Measurements from ENCODE around the gene COMMD1.

COMMD1 gene

DNA sequence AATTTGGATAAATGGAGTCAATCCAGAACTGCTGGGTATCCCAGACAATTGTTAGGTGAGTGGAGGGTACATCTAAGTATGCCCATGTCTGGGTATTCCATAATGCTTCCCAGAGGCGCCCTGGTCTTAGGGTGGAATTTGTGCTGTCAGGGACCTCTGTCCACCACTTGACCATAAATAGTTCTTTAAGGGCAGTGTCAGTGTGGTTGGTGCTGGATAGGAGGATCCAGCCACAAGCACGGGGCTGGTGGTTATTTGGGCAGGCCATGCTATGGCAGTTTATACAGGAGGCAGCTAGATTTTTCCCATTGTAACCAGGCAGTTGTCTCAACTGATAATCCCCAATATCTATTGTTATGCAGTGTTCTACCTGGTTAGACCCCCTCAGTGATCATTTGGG is 186.0 kb downstream of the COMMD1 start:
- DNase-seq (ENCODE audit: low spot score) = no peak
- TF ChIP-seq, protein P1, sequence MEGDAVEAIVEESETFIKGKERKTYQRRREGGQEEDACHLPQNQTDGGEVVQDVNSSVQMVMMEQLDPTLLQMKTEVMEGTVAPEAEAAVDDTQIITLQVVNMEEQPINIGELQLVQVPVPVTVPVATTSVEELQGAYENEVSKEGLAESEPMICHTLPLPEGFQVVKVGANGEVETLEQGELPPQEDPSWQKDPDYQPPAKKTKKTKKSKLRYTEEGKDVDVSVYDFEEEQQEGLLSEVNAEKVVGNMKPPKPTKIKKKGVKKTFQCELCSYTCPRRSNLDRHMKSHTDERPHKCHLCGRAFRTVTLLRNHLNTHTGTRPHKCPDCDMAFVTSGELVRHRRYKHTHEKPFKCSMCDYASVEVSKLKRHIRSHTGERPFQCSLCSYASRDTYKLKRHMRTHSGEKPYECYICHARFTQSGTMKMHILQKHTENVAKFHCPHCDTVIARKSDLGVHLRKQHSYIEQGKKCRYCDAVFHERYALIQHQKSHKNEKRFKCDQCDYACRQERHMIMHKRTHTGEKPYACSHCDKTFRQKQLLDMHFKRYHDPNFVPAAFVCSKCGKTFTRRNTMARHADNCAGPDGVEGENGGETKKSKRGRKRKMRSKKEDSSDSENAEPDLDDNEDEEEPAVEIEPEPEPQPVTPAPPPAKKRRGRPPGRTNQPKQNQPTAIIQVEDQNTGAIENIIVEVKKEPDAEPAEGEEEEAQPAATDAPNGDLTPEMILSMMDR (IDR thresholded peaks at IDR 0.05; ENCODE audit: extremely low read depth, missing control alignments) = no peak

DNA sequence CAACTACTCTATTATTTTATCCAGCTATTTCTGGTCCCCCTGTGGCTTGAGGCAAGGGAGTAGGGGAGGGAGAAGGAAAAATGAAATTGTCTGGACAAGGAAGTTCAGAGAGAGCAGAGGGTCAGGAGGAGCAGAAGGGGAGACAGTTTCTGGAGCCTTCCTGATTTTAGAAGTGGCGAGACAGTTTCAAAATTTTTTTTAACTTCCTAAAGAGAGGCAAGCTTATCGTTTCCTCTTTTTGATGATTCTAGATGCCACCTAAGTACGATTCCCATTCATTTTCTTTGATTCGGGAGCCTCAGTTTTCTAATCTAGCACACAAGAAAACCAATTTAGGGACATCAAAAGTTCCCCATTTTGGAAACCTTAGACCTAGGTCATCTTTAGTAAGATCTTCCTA is 193.6 kb downstream of the COMMD1 start:
- TF ChIP-seq, protein P1 (IDR thresholded peaks at IDR 0.05; ENCODE audit: extremely low read depth, missing control alignments) = no peak
- no peak for DNase-seq (ENCODE audit: low spot score)

DNA sequence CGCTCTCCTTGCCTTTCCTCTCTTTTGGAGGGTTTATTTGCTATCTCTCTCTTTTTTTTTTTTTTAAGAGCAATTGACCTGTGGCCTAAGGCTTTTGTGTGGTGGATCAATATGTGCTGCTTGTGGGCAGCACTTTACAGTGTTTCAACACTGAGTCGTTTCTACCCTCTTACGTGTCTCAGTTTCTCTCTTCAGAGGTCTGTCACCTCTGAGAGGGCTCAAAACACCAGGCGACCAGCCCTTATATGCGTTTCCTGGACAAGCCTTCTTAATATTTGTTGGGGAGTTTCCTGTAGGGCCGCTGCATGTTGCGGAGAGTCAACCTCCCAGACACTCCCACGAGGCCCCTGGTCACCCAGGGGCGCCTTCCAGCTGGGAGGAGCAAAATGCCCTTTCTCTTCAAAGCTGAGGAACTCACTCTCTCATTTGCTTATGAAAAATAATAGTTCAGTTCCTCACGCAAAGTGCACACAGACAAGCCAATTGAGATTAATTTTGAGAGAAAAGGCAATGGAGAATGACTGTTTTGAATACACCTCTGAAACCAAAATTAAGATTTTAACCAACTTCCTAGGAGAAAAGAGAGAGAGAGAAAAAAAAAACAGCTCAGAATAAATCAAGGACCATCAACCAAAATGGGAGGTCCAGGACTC is 194.2 kb downstream of the COMMD1 start:
- TF ChIP-seq, protein P1 (IDR thresholded peaks at IDR 0.05; ENCODE audit: extremely low read depth, missing control alignments) = no peak
- DNase-seq (ENCODE audit: low spot score) = peak; percentile 57

DNA sequence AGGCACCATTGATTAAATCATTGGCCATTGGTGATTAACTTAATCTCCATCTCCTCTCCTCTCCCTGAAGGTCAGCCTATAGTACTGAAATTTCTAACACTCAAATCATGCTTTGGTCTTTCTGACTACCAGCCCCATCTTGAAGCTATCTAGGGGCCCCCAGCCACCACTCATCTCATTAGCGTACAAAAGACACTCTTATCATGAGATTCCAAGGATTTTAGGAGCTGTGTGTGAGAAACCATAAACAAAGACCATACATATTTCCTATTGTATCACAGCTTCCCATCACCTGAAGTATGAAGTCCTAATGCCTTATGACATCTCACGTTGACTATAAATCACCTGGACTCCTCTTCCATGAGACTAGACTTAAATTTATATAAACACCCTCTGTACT is 196.4 kb downstream of the COMMD1 start:
- TF ChIP-seq, protein P1 (IDR thresholded peaks at IDR 0.05; ENCODE audit: extremely low read depth, missing control alignments) = no peak
- DNase-seq (ENCODE audit: low spot score) = no peak

DNA sequence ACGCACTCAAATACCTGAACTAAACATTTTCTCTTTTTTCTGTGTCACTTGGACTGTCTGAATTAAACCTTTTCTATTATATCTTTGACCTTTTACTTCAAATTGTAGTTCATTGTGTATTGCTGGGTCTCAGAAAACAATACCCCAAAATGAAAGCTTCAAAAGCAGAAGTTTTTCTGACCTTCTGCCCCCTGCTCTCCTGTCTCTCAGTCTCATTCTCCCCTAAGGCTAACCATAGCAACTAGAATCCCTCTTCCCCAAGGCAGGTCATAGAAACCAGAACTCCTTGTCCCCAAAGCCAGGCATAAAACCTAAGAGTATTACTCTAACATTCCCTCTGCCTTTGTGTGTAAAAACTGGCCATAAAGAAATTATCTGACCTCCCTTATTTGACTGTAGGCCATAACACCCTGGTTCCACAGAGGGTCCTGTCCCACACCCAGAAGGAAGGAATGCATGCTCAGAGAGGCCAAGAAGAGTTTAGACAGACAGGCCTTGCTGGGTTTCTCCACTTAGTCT is 197.0 kb downstream of the COMMD1 start:
- no peak for DNase-seq (ENCODE audit: low spot score)

DNA sequence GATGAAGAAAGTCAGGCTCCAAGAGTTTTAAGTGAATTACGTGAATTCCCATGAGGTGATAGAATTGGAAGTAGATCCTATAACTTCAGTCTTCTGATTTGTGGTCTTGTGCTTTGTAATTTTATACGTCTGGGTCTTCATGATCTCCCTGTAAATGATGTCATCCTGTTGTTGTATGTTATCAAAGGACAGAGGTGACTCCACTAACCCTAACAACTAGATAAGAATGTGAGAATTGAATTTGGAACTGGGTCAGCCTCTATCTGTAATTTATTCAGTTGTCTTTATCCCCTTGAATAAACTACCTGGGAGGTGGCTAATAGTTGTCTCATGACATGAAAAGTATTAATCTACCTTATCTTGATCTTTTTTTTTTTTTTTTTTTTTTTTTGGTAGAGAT is 204.1 kb downstream of the COMMD1 start:
- TF ChIP-seq, protein P1 (IDR thresholded peaks at IDR 0.05; ENCODE audit: extremely low read depth, missing control alignments) = no peak
- DNase-seq (ENCODE audit: low spot score) = no peak

More for the DNA sequence above, 197.0 kb downstream of the COMMD1 start:
- TF ChIP-seq, protein P1 (IDR thresholded peaks at IDR 0.05; ENCODE audit: extremely low read depth, missing control alignments) = no peak

DNA sequence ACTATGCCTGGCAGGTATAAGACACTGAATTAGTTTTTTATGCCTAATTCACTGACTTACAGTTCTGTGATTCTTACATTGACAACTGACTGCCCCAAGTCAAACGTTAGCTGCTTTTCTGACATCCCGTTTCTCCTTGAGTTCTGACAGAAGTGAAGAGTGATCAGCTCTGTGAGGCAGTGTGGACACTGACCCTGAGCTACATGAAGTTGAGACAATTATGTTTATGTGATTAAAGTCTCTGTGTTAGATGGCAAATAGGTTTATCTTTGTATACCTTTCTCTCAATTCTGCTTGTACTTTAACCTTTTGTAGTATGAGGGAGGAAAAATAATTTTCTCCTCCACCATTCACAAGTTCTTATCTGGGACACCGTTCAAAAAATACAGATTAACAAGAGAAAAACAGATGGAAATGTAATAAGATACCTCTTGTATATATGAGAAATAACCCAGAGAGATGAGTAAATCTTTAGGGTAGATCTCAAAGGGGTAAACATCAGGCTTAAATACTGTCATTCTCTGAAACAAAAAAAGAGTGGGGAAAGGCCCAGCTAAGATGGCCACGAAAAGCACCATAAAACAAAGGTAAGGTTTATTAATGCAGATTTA is 205.0 kb downstream of the COMMD1 start:
- no peak for DNase-seq (ENCODE audit: low spot score)
- TF ChIP-seq, protein P1 (IDR thresholded peaks at IDR 0.05; ENCODE audit: extremely low read depth, missing control alignments) = no peak

Data from GM20000 (cell line).